Mesenchymal stem cell (in vitro differentiated cells and primary cell): ENCODE data around the gene CD79B.
A peak's percentile ranks its signal among the peaks of the same experiment; 100 is the strongest.

Experiments used
- DNase-seq: peaks from one replicate; pipeline ENCODE4 v3.0.0-alpha.2; 2013
- H2AFZ ChIP-seq: one replicate; pipeline ENCODE4 v1.6.1; 2013; ENCODE audit warnings: low read depth, mild to moderate bottlenecking, control low read depth, inconsistent platforms, low read length, moderate library complexity
- H2AK5ac ChIP-seq: 2 replicates; pipeline ENCODE4 v1.6.1; 2013; ENCODE audit warnings: low read length, moderate library complexity, mild to moderate bottlenecking, inconsistent platforms; ENCODE audit not compliant: severe bottlenecking
- H2BK120ac ChIP-seq: one replicate; pipeline ENCODE4 v1.6.1; 2013; ENCODE audit warnings: low read depth, mild to moderate bottlenecking, inconsistent platforms, low read length, moderate library complexity
- H2BK12ac ChIP-seq, 2 experiments: one replicate each; pipeline ENCODE4 v1.6.1; 2013; ENCODE audit warnings: inconsistent platforms in 2 of 2, low read length in 2 of 2, mild to moderate bottlenecking in 2 of 2, moderate library complexity in 2 of 2, control low read depth in 1 of 2
- H2BK15ac ChIP-seq: one replicate; pipeline ENCODE4 v1.6.1; 2013; ENCODE audit warnings: mild to moderate bottlenecking, low read depth, inconsistent platforms; ENCODE audit not compliant: poor library complexity, severe bottlenecking
- H2BK5ac ChIP-seq: 2 replicates; pipeline ENCODE4 v1.6.1; 2013; ENCODE audit warnings: low read depth, mild to moderate bottlenecking, low read length, control low read depth, inconsistent platforms; ENCODE audit not compliant: poor library complexity, severe bottlenecking
- H3K14ac ChIP-seq, 2 experiments: one replicate each; pipeline ENCODE4 v1.6.1; 2013; ENCODE audit warnings: inconsistent platforms in 2 of 2, low read length in 2 of 2, control low read depth in 1 of 2, mild to moderate bottlenecking in 1 of 2, moderate library complexity in 1 of 2
- H3K18ac ChIP-seq, 2 experiments: one replicate each; pipeline ENCODE4 v1.6.1; 2013; ENCODE audit warnings: inconsistent platforms in 2 of 2, low read length in 2 of 2, control low read depth in 1 of 2, low read depth in 1 of 2, mild to moderate bottlenecking in 1 of 2
- H3K23ac ChIP-seq, 2 experiments: one replicate each; pipeline ENCODE4 v1.6.1; 2013; ENCODE audit warnings: inconsistent platforms in 2 of 2, low read length in 2 of 2, mild to moderate bottlenecking in 2 of 2, moderate library complexity in 2 of 2, control low read depth in 1 of 2
- H3K27ac ChIP-seq: 2 replicates; pipeline ENCODE4 v1.5.1; 2013; ENCODE audit warnings: mild to moderate bottlenecking, moderate library complexity, low read length, control low read depth, inconsistent platforms; ENCODE audit not compliant: poor library complexity, severe bottlenecking
- H3K27me3 ChIP-seq, 2 experiments: 2 replicates each; pipeline versions ENCODE4 v1.6.1 to v1.7.0; 2013; ENCODE audit warnings: low read length in 2 of 2, mild to moderate bottlenecking in 2 of 2, moderate library complexity in 2 of 2, control low read depth in 1 of 2, inconsistent platforms in 1 of 2; ENCODE audit not compliant: control insufficient read depth in 1 of 2, insufficient read depth in 1 of 2
- H3K36me3 ChIP-seq, 2 experiments: 2 replicates each; pipeline versions ENCODE4 v1.6.1 to v1.7.0; 2013; ENCODE audit warnings: low read length in 2 of 2, control low read depth in 1 of 2, inconsistent platforms in 1 of 2, low read depth in 1 of 2, mild to moderate bottlenecking in 1 of 2; ENCODE audit not compliant: insufficient read depth in 2 of 2, control insufficient read depth in 1 of 2
- H3K4ac ChIP-seq, 2 experiments: one replicate each; pipeline ENCODE4 v1.6.1; 2013; ENCODE audit warnings: inconsistent platforms in 2 of 2, low read length in 2 of 2, mild to moderate bottlenecking in 2 of 2, moderate library complexity in 2 of 2, control low read depth in 1 of 2, low read depth in 1 of 2
- H3K4me1 ChIP-seq: 2 replicates; pipeline ENCODE4 v1.6.1; 2013; ENCODE audit warnings: low read depth, low read length, control low read depth; ENCODE audit not compliant: control insufficient read depth, insufficient read depth
- H3K4me2 ChIP-seq: 2 replicates; pipeline ENCODE4 v1.6.1; 2013; ENCODE audit warnings: low read length, mild to moderate bottlenecking, inconsistent platforms; ENCODE audit not compliant: poor library complexity, severe bottlenecking
- H3K4me3 ChIP-seq, 2 experiments: 2 replicates each; pipeline versions ENCODE4 v1.5.1 to v1.7.0; 2013; ENCODE audit warnings: low read length in 2 of 2, mild to moderate bottlenecking in 2 of 2, control low read depth in 1 of 2, low read depth in 1 of 2; ENCODE audit not compliant: insufficient read depth in 1 of 2
- H3K79me1 ChIP-seq: replicated peaks from 2 replicates; pipeline ENCODE4 v1.6.1; 2013; ENCODE audit warnings: mild to moderate bottlenecking, control low read depth, low read length, inconsistent platforms; ENCODE audit not compliant: poor library complexity, severe bottlenecking
- H3K9ac ChIP-seq: 2 replicates; pipeline ENCODE4 v1.7.0; 2013; ENCODE audit warnings: mild to moderate bottlenecking, low read length, moderate library complexity
- H3K9me3 ChIP-seq: 2 replicates; pipeline ENCODE4 v1.7.0; 2013; ENCODE audit warnings: mild to moderate bottlenecking, low read length; ENCODE audit not compliant: control insufficient read depth
- H4K8ac ChIP-seq: one replicate; pipeline ENCODE4 v1.6.1; 2013; ENCODE audit warnings: inconsistent platforms, mild to moderate bottlenecking, low read length, moderate library complexity
- H4K91ac ChIP-seq: one replicate; pipeline ENCODE4 v1.6.1; 2013; ENCODE audit warnings: mild to moderate bottlenecking, low read length, inconsistent platforms
- WGBS: methylation state at CpG from one replicate; pipeline ENCODE4 v1.1.7; 2013; ENCODE audit warnings: mixed read lengths; 5-methylcytosine and 5-hydroxymethylcytosine counted together

The CD79B gene

GRCh38 chr17:63950940-63951907 is 19.1 kb upstream of the CD79B start:
- no peak overlapping the region for H3K18ac ChIP-seq
- no peaks in the 10 kb centered on the region for H3K79me1 ChIP-seq
- H4K8ac ChIP-seq = no peak overlapping the region
- no peak overlapping the region for H2BK120ac ChIP-seq
- whole genome bisulfite sequencing = 90% methylated on average over 29 of the region's 29 CpGs
- H4K91ac ChIP-seq = no peak overlapping the region
- H2BK5ac ChIP-seq = no peak overlapping the region
- H3K27me3 ChIP-seq = peaks cover 22 to 56% of the 10 kb centered on the region in 2 experiments
- no peak overlapping the region for H3K4ac ChIP-seq
- H3K9me3 ChIP-seq = no peaks in the 10 kb centered on the region
- no peak overlapping the region for H3K9ac ChIP-seq
- no peak overlapping the region for H2BK15ac ChIP-seq
- no peak overlapping the region for H2BK12ac ChIP-seq
- no peak overlapping the region for H3K23ac ChIP-seq
- no peak overlapping the region for H2AFZ ChIP-seq
- H2AK5ac ChIP-seq = no peak overlapping the region
- H3K4me2 ChIP-seq = no peak overlapping the region
- no peaks in the 10 kb centered on the region for H3K36me3 ChIP-seq
- H3K27ac ChIP-seq = no peak overlapping the region
- H3K4me3 ChIP-seq = peak overlapping the region in 1 of 2 experiments; percentile 4
- H3K14ac ChIP-seq = no peak overlapping the region
- peaks cover 7% of the 10 kb centered on the region for H3K4me1 ChIP-seq
- no peak for DNase-seq

- Histone ChIP-seq H3K9ac (no peak overlapping the region), H2AFZ (no peak overlapping the region), H3K18ac (no peak overlapping the region)
These were observed 17.6 kb upstream of the CD79B start for GRCh38 chr17:63949576-63950250.

GRCh38 chr17:63948521-63948920 is 16.4 kb upstream of the CD79B start:
- Histone ChIP-seq H3K4me3 (no peak overlapping the region), H3K9ac (no peak overlapping the region), H3K4me1 (peaks cover 16% of the 10 kb centered on the region), H3K23ac (no peak overlapping the region), H3K36me3 (no peaks in the 10 kb centered on the region), H3K27me3 (peaks cover 22 to 49% of the 10 kb centered on the region in 2 experiments), H4K91ac (no peak overlapping the region), H3K9me3 (no peaks in the 10 kb centered on the region), H3K14ac (no peak overlapping the region), H2AK5ac (no peak overlapping the region), H2BK120ac (no peak overlapping the region), H2BK15ac (no peak overlapping the region), H4K8ac (no peak overlapping the region), H3K27ac (no peak overlapping the region), H3K4me2 (no peak overlapping the region), H3K79me1 (no peaks in the 10 kb centered on the region), H2AFZ (no peak overlapping the region), H3K4ac (no peak overlapping the region), H2BK12ac (no peak overlapping the region), H3K18ac (no peak overlapping the region), H2BK5ac (no peak overlapping the region)
- DNase-seq = no peak
- WGBS = 87% methylated on average over 9 of the region's 9 CpGs

More at GRCh38 chr17:63949576-63950250, 17.6 kb upstream of the CD79B start:
- Histone ChIP-seq H3K27me3 (peaks cover 22 to 53% of the 10 kb centered on the region in 2 experiments), H2BK15ac (no peak overlapping the region), H2BK120ac (no peak overlapping the region), H3K4me2 (no peak overlapping the region), H3K79me1 (no peaks in the 10 kb centered on the region), H3K4me3 (no peak overlapping the region), H3K9me3 (no peaks in the 10 kb centered on the region), H3K4ac (no peak overlapping the region), H3K4me1 (peaks cover 16% of the 10 kb centered on the region), H4K8ac (no peak overlapping the region), H2BK5ac (no peak overlapping the region), H2BK12ac (no peak overlapping the region), H3K36me3 (no peaks in the 10 kb centered on the region), H3K23ac (no peak overlapping the region), H3K27ac (no peak overlapping the region), H4K91ac (no peak overlapping the region), H2AK5ac (no peak overlapping the region), H3K14ac (no peak overlapping the region)
- DNase-seq = no peak
- WGBS = 75% methylated on average over 18 of the region's 18 CpGs

- H2BK15ac ChIP-seq = no peak overlapping the region
- peaks cover 22 to 49% of the 10 kb centered on the region in 2 experiments for H3K27me3 ChIP-seq
- H4K8ac ChIP-seq = no peak overlapping the region
- no peak overlapping the region for H4K91ac ChIP-seq
- H2AK5ac ChIP-seq = no peak overlapping the region
- no peak overlapping the region for H3K4ac ChIP-seq
- no peak overlapping the region for H3K27ac ChIP-seq
- no peak overlapping the region for H3K14ac ChIP-seq
- no peak overlapping the region for H2BK5ac ChIP-seq
- 91% methylated on average over 18 of the region's 18 CpGs for WGBS
- H3K9ac ChIP-seq = no peak overlapping the region
- no peak overlapping the region for H3K18ac ChIP-seq
- H2BK120ac ChIP-seq = no peak overlapping the region
- no peaks in the 10 kb centered on the region for H3K79me1 ChIP-seq
- no peak for DNase-seq
- H3K4me3 ChIP-seq = no peak overlapping the region
- no peak overlapping the region for H3K4me2 ChIP-seq
- no peak overlapping the region for H3K23ac ChIP-seq
- no peak overlapping the region for H2AFZ ChIP-seq
- H3K4me1 ChIP-seq = peaks cover 16% of the 10 kb centered on the region
- H3K9me3 ChIP-seq = no peaks in the 10 kb centered on the region
- no peak overlapping the region for H2BK12ac ChIP-seq
- H3K36me3 ChIP-seq = no peaks in the 10 kb centered on the region
These were observed 15.7 kb upstream of the CD79B start for GRCh38 chr17:63947711-63948330.
